H1 (cell line): ENCODE measurements around the gene CMKLR1. TPM values are rescaled to one million over a fixed set of nuclear protein-coding genes. Genes with fewer than 3 reads are reported as not detected.

Experiments used
- BRCA1 ChIP-seq: IDR thresholded peaks from 2 replicates; pipeline ENCODE4 v1.6.1; 2012; ENCODE audit warnings: low read depth, low read length, improper control_type of control experiment
- CHD1 ChIP-seq: IDR thresholded peaks from 2 replicates; pipeline ENCODE4 v1.6.1; 2012; ENCODE audit warnings: low read depth, low read length, improper control_type of control experiment
- CHD7 ChIP-seq: fragments of 300-600 bp; sonication (generic); IDR thresholded peaks from 2 replicates; pipeline ENCODE4 v1.7.1; 2012; ENCODE audit warnings: low read length, moderate library complexity, mild to moderate bottlenecking, inconsistent platforms; ENCODE audit not compliant: insufficient replicate concordance
- CREB1 ChIP-seq: IDR thresholded peaks from 2 replicates; pipeline ENCODE4 v1.6.1; 2012; ENCODE audit warnings: inconsistent platforms
- POLR2A ChIP-seq, 2 experiments: IDR thresholded peaks; 1 replicate in 1 of 2; 2 replicates in 1 of 2; pipeline ENCODE4 v1.6.1; 2011; ENCODE audit warnings: low read depth in 2 of 2, low read length in 2 of 2, mild to moderate bottlenecking in 2 of 2; ENCODE audit errors: control extremely low read depth in 1 of 2
- RXRA ChIP-seq: IDR thresholded peaks from 2 replicates; pipeline ENCODE4 v1.6.1; 2011; ENCODE audit warnings: low read depth, mild to moderate bottlenecking, low read length, moderate library complexity; ENCODE audit not compliant: insufficient read depth
- SIX5 ChIP-seq: IDR thresholded peaks from 2 replicates; pipeline ENCODE4 v1.6.1; 2011; ENCODE audit warnings: mild to moderate bottlenecking, low read depth, low read length
- USF2 ChIP-seq: IDR thresholded peaks from 2 replicates; pipeline ENCODE4 v1.6.1; 2011; ENCODE audit warnings: low read length, improper control_type of control experiment
- YY1 ChIP-seq: IDR thresholded peaks from 2 replicates; pipeline ENCODE4 v1.6.1; 2011; ENCODE audit warnings: low read depth, mild to moderate bottlenecking, low read length
- polyA plus RNA-seq, 7 experiments: library from polyadenylated mRNA; depleted of rRNA in 3 of 7; stranded (reverse) in 5 of 7; unstranded in 2 of 7; fragments of >200 nt in 5 of 7; fragments of 200-250 nt in 2 of 7; gene quantifications; 1 replicate in 5 of 7; 2 replicates in 1 of 7; 4 replicates in 1 of 7; pipeline versions ENCODE4 v1.2.1 to v1.2.3, GENCODE V29; 2011 to 2013; ENCODE audit warnings: missing spikeins in 2 of 7, mixed read lengths in 2 of 7
- total RNA-seq: library from RNA; stranded (reverse); fragmentation: NEBNext Ultra II Directional; extraction: Animal tissue kit (Norgen Biotek cat#: 25700); gene quantifications from 2 replicates; pipeline ENCODE4 v1.2.1, GENCODE V29; 2021

The CMKLR1 gene
- total and polyA plus RNA-seq, 2 of the 8 experiments (the other 6 are each of a cell fraction or from before 2014, with no cell fraction given) = 2.1 to 2.8 TPM

DNA sequence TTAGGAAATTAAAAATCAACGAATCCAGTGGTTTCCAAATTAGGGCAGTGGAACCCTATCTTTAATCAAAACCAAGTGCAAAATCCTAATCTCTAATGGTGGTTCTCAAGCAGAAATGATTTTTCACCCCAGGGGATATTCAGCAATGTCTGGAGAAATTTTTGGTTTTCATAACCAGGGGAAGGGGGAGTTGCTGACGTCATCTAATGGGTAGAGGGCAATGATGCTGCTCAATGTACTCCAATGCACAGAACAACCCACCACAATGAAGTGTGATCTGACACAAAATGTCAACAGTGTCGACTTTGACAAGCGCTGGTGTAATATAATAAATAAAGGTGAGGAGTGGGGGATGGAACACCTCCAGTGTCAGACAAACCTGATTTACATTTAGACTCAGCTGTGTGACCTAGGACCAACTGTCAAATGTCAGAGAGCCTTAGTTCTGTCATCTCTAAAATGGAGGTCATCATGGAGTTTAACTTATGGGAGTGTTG, 81.5 kb downstream of the CMKLR1 start (continued):
- TF ChIP-seq CHD7 (no peak), SIX5 (no peak), USF2 (no peak), POLR2A (IDR thresholded peaks at IDR 0.05; ENCODE audit: control extremely low read depth in 1 of 2, low read depth in 2 of 2, low read length in 2 of 2) (no peak), BRCA1 (no peak), YY1 (no peak), CHD1 (no peak), RXRA (no peak), CREB1 (no peak)
